Natural killer cell (primary cell): ENCODE measurements around the gene ENTR1. TPM values are rescaled to one million over a fixed set of nuclear protein-coding genes. Genes with fewer than 3 reads are reported as not detected.

Experiments
- ATAC-seq, 3 donors: fragments of 150-1000 bp in 2 of 3; fragments of 200-7000 bp in 1 of 3; cut with Tn5 transposase; 1 replicate in 1 of 3; 2 replicates in 2 of 3; pipeline ENCODE4 v1.10.0; 2021; ENCODE audit warnings: mild to moderate bottlenecking in 2 of 3, moderate library complexity in 2 of 3
- DNase-seq, 2 donors: peaks; one replicate each; pipeline versions ENCODE4 v3.0.0 to v3.0.0-alpha.2; 2013 to 2021; ENCODE audit warnings: mixed read lengths in 1 of 2
- H3K27ac ChIP-seq: one replicate; pipeline ENCODE4 v1.5.1; 2013; ENCODE audit warnings: mild to moderate bottlenecking, low read length
- H3K27me3 ChIP-seq: one replicate; pipeline ENCODE4 v1.6.1; 2013; ENCODE audit warnings: low read length; ENCODE audit not compliant: control insufficient read depth, insufficient read depth
- H3K36me3 ChIP-seq: one replicate; pipeline ENCODE4 v1.6.1; 2013; ENCODE audit warnings: low read length; ENCODE audit not compliant: control insufficient read depth, insufficient read depth
- H3K4me1 ChIP-seq: one replicate; pipeline ENCODE4 v1.6.1; 2013; ENCODE audit warnings: low read length; ENCODE audit not compliant: control insufficient read depth, insufficient read depth
- H3K4me3 ChIP-seq: one replicate; pipeline ENCODE4 v1.5.1; 2013; ENCODE audit warnings: low read length
- H3K9me3 ChIP-seq: one replicate; pipeline ENCODE4 v1.6.1; 2013; ENCODE audit warnings: low read length; ENCODE audit not compliant: control insufficient read depth, insufficient read depth
- H3K27ac Mint-ChIP-seq, 2 donors: one replicate each; pipeline ENCODE4 v1.8.0; 2022; ENCODE audit warnings: mild to moderate bottlenecking in 2 of 2, mixed read lengths in 2 of 2, moderate library complexity in 1 of 2
- H3K27me3 Mint-ChIP-seq, 2 donors: one replicate each; pipeline ENCODE4 v1.8.0; 2022; ENCODE audit warnings: low read depth in 2 of 2, mixed read lengths in 2 of 2
- H3K36me3 Mint-ChIP-seq: one replicate; pipeline ENCODE4 v1.8.0; 2022; ENCODE audit warnings: mixed read lengths
- H3K4me1 Mint-ChIP-seq, 2 donors: one replicate each; pipeline ENCODE4 v1.8.0; 2022; ENCODE audit warnings: mixed read lengths in 2 of 2
- H3K4me3 Mint-ChIP-seq: one replicate; pipeline ENCODE4 v1.8.0; 2022; ENCODE audit warnings: mild to moderate bottlenecking, moderate library complexity, mixed read lengths
- H3K9me3 Mint-ChIP-seq, 2 donors: one replicate each; pipeline ENCODE4 v1.8.0; 2022; ENCODE audit warnings: mixed read lengths in 2 of 2
- whole genome bisulfite sequencing: methylation state at CpG from one replicate; pipeline ENCODE4 v1.1.7; 2013; ENCODE audit warnings: missing lambda C conversion rate; ENCODE audit not compliant: insufficient coverage; 5-methylcytosine and 5-hydroxymethylcytosine counted together
- intact Hi-C: fragments of 100-400 bp; cut with micrococcal nuclease; formaldehyde crosslinking; loops from one replicate; pipeline ENCODE4 v1.14.2; 2022
- total RNA-seq, 4 donors: library from RNA; stranded (reverse); fragments of 120-200 nt in 1 of 4; gene quantifications; one replicate each; pipeline versions ENCODE4 v1.2.3 to v1.2.4, GENCODE V29; 2013 to 2022
- TF ChIP-seq, protein P1 (sequence below): fragments of 200-600 bp; IDR thresholded peaks from one replicate; pipeline ENCODE4 v1.8.0; 2022; ENCODE audit warnings: antibody characterized with exemption

The ENTR1 gene
- total RNA-seq, 3 donors from 2014 or later (not counting 1 experiment from before 2014, with no cell fraction given) = 38.7 to 62.3 (median 41.6) TPM

DNA sequence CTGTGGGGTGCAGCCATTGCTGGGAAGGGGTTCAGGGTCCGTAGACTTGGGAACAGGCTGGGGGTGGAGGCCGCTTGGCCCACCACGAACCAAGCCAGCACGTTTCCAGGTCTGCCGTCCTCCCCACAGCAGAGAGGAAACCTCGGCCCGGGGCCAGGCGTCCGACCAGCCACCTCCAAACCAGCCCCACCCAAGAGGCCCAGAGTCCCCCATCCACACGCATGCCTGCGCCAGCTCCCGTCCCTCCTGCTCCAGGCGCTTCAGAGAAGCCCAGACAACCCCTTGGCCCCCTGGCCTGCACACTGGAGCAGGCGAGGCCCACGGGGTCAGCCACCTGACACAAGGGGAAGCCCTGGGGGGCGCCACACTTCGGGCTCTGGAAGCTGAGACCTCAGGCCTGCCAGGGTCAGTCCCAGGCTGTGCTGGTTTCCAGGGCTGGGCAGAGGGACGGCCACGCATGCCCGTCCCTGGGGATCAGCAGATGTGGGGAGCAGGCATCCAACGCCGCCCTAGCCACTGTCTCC, 53.1 kb downstream of the ENTR1 start:
- Mint-ChIP-seq H3K4me1 (peaks cover 0 to under 1% of the 10 kb centered on the region in 2 donors), H3K36me3 (no peaks in the 10 kb centered on the region), H3K27ac (no peak overlapping the region), H3K9me3 (no peaks in the 10 kb centered on the region), H3K27me3 (no peaks in the 10 kb centered on the region), H3K4me3 (no peak overlapping the region)
- whole genome bisulfite sequencing = 73% methylated on average over 22 of the region's 22 CpGs
- ATAC-seq (no peak), DNase-seq (no peak)
- TF ChIP-seq, protein P1, sequence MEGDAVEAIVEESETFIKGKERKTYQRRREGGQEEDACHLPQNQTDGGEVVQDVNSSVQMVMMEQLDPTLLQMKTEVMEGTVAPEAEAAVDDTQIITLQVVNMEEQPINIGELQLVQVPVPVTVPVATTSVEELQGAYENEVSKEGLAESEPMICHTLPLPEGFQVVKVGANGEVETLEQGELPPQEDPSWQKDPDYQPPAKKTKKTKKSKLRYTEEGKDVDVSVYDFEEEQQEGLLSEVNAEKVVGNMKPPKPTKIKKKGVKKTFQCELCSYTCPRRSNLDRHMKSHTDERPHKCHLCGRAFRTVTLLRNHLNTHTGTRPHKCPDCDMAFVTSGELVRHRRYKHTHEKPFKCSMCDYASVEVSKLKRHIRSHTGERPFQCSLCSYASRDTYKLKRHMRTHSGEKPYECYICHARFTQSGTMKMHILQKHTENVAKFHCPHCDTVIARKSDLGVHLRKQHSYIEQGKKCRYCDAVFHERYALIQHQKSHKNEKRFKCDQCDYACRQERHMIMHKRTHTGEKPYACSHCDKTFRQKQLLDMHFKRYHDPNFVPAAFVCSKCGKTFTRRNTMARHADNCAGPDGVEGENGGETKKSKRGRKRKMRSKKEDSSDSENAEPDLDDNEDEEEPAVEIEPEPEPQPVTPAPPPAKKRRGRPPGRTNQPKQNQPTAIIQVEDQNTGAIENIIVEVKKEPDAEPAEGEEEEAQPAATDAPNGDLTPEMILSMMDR = no peak
- Histone ChIP-seq H3K4me1 (peaks cover under 1% of the 10 kb centered on the region), H3K27me3 (no peaks in the 10 kb centered on the region), H3K4me3 (no peak overlapping the region), H3K36me3 (peaks cover 2% of the 10 kb centered on the region), H3K27ac (no peak overlapping the region), H3K9me3 (no peaks in the 10 kb centered on the region)
- intact Hi-C loops = no loop called here

- ATAC-seq (no peak), DNase-seq (no peak)
- no peaks in the 10 kb centered on the region for H3K4me1 ChIP-seq
- no peaks in the 10 kb centered on the region for H3K27me3 ChIP-seq
- H3K4me1 Mint-ChIP-seq = no peaks in the 10 kb centered on the region
- intact Hi-C loops = no loop called here
- no peak overlapping the region for H3K4me3 ChIP-seq
- H3K4me3 Mint-ChIP-seq = no peak overlapping the region
- H3K36me3 Mint-ChIP-seq = no peaks in the 10 kb centered on the region
- H3K9me3 ChIP-seq = no peaks in the 10 kb centered on the region
- TF ChIP-seq, protein P1 = no peak
- H3K36me3 ChIP-seq = no peaks in the 10 kb centered on the region
- H3K27ac Mint-ChIP-seq = no peak overlapping the region
- WGBS = 94% methylated on average over 54 of the region's 54 CpGs
- no peaks in the 10 kb centered on the region for H3K27me3 Mint-ChIP-seq
- H3K9me3 Mint-ChIP-seq = no peaks in the 10 kb centered on the region
- H3K27ac ChIP-seq = no peak overlapping the region
Observed at GRCh38 chr9:136355616-136356557, 54.5 kb downstream of the ENTR1 start.

DNA sequence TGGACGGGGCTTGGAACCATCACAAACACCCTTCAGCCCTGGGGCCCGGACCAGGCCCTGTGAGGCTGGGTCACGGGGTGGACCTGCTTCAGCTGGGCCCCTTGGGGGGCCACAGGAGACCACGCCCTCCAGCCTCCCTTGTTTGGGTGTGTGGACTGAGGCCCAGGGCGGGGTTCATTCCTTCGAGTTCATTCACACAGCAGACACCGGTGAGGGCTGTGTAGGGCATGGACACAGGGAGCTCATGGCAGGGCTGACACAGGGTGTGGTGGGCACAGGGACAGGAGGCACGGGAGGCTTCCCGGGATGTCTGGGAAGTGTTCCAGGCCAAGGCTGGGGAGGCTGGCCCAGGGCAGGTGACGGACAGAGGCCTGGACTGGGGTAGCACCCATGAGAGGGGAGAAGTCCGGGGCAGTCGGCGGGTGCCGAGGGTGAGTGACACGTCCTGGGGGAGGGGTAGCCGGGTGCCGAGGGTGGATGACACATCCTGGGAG, 55.8 kb downstream of the ENTR1 start:
- no peaks in the 10 kb centered on the region for H3K27me3 Mint-ChIP-seq
- Histone ChIP-seq H3K36me3 (no peaks in the 10 kb centered on the region), H3K4me3 (no peak overlapping the region), H3K9me3 (no peaks in the 10 kb centered on the region), H3K27me3 (no peaks in the 10 kb centered on the region), H3K4me1 (no peaks in the 10 kb centered on the region), H3K27ac (no peak overlapping the region)
- 88% methylated on average over 17 of the region's 17 CpGs for WGBS
- H3K4me1 Mint-ChIP-seq = no peaks in the 10 kb centered on the region
- intact Hi-C loops = no loop called here
- no peak overlapping the region for H3K27ac Mint-ChIP-seq
- DNase-seq (no peak), ATAC-seq (no peak)
- no peaks in the 10 kb centered on the region for H3K36me3 Mint-ChIP-seq
- TF ChIP-seq, protein P1 = no peak
- H3K4me3 Mint-ChIP-seq = no peak overlapping the region
- no peaks in the 10 kb centered on the region for H3K9me3 Mint-ChIP-seq
